ENCODE measurements around the gene TMEM87B.
A peak's percentile ranks its signal among the peaks of the same experiment; 100 is the strongest.
"Not testable (repeated sequence)": the region's sequence is repeated elsewhere in the genome, so short reads cannot be mapped to it uniquely, and the experiment has no call there.

TMEM87B gene

GRCh38 chr2:112075490-112076260 is 20.6 kb downstream of the TMEM87B start:
- no peak for DNase-seq

- DNase-seq, result no peak
Observed at GRCh38 chr2:112077814-112078213, 22.7 kb downstream of the TMEM87B start.

GRCh38 chr2:112081262-112081661 is 26.2 kb downstream of the TMEM87B start:
- DNase-seq, result no peak

GRCh38 chr2:112084689-112085374 is 29.8 kb downstream of the TMEM87B start:
- DNase-seq, result no peak

- no peak for DNase-seq
Observed at GRCh38 chr2:112085375-112085730, 30.3 kb downstream of the TMEM87B start.

- no peak for DNase-seq
Observed at GRCh38 chr2:112085916-112086669, 31.0 kb downstream of the TMEM87B start.

- DNase-seq, result no peak
Observed at GRCh38 chr2:112087346-112088020, 32.4 kb downstream of the TMEM87B start.

- DNase-seq, result no peak
Observed at GRCh38 chr2:112089375-112089774, 34.3 kb downstream of the TMEM87B start.

GRCh38 chr2:112092286-112093041 is 37.4 kb downstream of the TMEM87B start:
- DNase-seq, result no peak

GRCh38 chr2:112093216-112093615 is 38.1 kb downstream of the TMEM87B start:
- DNase-seq, result no peak

- DNase-seq, result no peak
Observed at GRCh38 chr2:112095681-112096080, 40.6 kb downstream of the TMEM87B start.

GRCh38 chr2:112096098-112096497 is 41.0 kb downstream of the TMEM87B start:
- no peak for DNase-seq

- DNase-seq, result no peak
Observed at GRCh38 chr2:112108178-112108832, 53.2 kb downstream of the TMEM87B start.

- DNase-seq, result no peak
Observed at GRCh38 chr2:112109278-112109677, 54.2 kb downstream of the TMEM87B start.

GRCh38 chr2:112110966-112111365 is 55.9 kb downstream of the TMEM87B start:
- DNase-seq, result no peak

- not testable (repeated sequence) for DNase-seq
Observed at GRCh38 chr2:112113354-112113753, 58.3 kb downstream of the TMEM87B start.

- no peak for DNase-seq
Observed at GRCh38 chr2:112118148-112118547, 63.1 kb downstream of the TMEM87B start.

GRCh38 chr2:112121682-112122254 is 66.7 kb downstream of the TMEM87B start:
- DNase-seq, result peak; percentile 24 to 57

GRCh38 chr2:112129060-112129459 is 74.0 kb downstream of the TMEM87B start:
- no peak for DNase-seq

- no peak for DNase-seq
Observed at GRCh38 chr2:112133344-112133743, 78.3 kb downstream of the TMEM87B start.

GRCh38 chr2:112134120-112134519 is 79.1 kb downstream of the TMEM87B start:
- DNase-seq, result no peak
